ENCODE measurements around the gene KCNMA1. TPM values are rescaled to one million over a fixed set of nuclear protein-coding genes. Genes with fewer than 3 reads are reported as not detected.

KCNMA1 gene
- total RNA-seq, 3 donors from 2014 or later (not counting 1 experiment from before 2014, with no cell fraction given) = 0.40 to 1.8 (median 0.63) TPM

- TF ChIP-seq, protein P1, sequence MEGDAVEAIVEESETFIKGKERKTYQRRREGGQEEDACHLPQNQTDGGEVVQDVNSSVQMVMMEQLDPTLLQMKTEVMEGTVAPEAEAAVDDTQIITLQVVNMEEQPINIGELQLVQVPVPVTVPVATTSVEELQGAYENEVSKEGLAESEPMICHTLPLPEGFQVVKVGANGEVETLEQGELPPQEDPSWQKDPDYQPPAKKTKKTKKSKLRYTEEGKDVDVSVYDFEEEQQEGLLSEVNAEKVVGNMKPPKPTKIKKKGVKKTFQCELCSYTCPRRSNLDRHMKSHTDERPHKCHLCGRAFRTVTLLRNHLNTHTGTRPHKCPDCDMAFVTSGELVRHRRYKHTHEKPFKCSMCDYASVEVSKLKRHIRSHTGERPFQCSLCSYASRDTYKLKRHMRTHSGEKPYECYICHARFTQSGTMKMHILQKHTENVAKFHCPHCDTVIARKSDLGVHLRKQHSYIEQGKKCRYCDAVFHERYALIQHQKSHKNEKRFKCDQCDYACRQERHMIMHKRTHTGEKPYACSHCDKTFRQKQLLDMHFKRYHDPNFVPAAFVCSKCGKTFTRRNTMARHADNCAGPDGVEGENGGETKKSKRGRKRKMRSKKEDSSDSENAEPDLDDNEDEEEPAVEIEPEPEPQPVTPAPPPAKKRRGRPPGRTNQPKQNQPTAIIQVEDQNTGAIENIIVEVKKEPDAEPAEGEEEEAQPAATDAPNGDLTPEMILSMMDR (IDR thresholded peaks at IDR 0.05) = no peak
- Histone ChIP-seq H3K4me1 (ENCODE audit: control insufficient read depth, insufficient read depth, low read length) (no peaks in the 10 kb centered on the region), H3K9me3 (ENCODE audit: control insufficient read depth, insufficient read depth, low read length) (no peaks in the 10 kb centered on the region), H3K36me3 (ENCODE audit: control insufficient read depth, insufficient read depth, low read length) (no peaks in the 10 kb centered on the region), H3K4me3 (ENCODE audit: low read length) (no peak overlapping the region), H3K27me3 (ENCODE audit: control insufficient read depth, insufficient read depth, low read length) (no peaks in the 10 kb centered on the region), H3K27ac (ENCODE audit: low read length) (no peak overlapping the region)
- Mint-ChIP-seq H3K4me1 (no peaks in the 10 kb centered on the region), H3K27ac (no peak overlapping the region), H3K9me3 (no peaks in the 10 kb centered on the region), H3K36me3 (no peaks in the 10 kb centered on the region), H3K27me3 (ENCODE audit: low read depth in 2 of 2) (peaks cover 0 to 1% of the 10 kb centered on the region in 2 donors), H3K4me3 (no peak overlapping the region)
- DNase-seq (no peak), ATAC-seq (no peak)
- WGBS (ENCODE audit: insufficient coverage) = 81% methylated on average over 9 of the region's 9 CpGs
- intact Hi-C loops (cut with micrococcal nuclease) = no loop called here
These were observed 528.1 kb downstream of the KCNMA1 start for GRCh38 chr10:77109351-77109994.

DNA sequence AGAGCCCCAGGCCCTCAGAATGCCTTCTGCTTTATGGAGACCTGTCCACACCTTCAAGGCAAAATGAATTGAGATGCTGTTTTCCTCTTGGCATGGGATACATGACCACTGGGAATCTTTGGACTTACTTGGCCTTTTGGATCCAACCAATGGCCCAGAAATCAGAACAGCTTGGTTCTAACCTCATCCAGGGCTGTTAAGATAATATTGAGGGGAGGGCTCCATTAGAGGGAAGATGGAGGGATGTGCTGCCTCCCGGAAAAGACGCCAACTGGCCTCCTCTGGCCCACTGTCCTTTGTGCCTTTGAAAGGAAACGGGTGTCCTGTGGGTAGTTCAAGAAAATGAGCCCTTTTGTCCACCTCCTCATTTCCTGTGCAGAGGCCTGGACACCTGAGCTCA lies 530.9 kb downstream of the KCNMA1 start:
- DNase-seq = no peak
- intact Hi-C loops (cut with micrococcal nuclease) = no loop called here
- ATAC-seq = no peak
- Histone ChIP-seq H3K36me3 (ENCODE audit: control insufficient read depth, insufficient read depth, low read length) (no peaks in the 10 kb centered on the region), H3K27me3 (ENCODE audit: control insufficient read depth, insufficient read depth, low read length) (no peaks in the 10 kb centered on the region), H3K27ac (ENCODE audit: low read length) (no peak overlapping the region), H3K9me3 (ENCODE audit: control insufficient read depth, insufficient read depth, low read length) (no peaks in the 10 kb centered on the region), H3K4me1 (ENCODE audit: control insufficient read depth, insufficient read depth, low read length) (no peaks in the 10 kb centered on the region), H3K4me3 (ENCODE audit: low read length) (no peak overlapping the region)
- H3K9me3 Mint-ChIP-seq = no peaks in the 10 kb centered on the region
- no peaks in the 10 kb centered on the region for H3K4me1 Mint-ChIP-seq
- no peaks in the 10 kb centered on the region for H3K36me3 Mint-ChIP-seq
- TF ChIP-seq, protein P1 (IDR thresholded peaks at IDR 0.05) = no peak
- no peak overlapping the region for H3K4me3 Mint-ChIP-seq
- H3K27ac Mint-ChIP-seq = no peak overlapping the region
- WGBS (ENCODE audit: insufficient coverage) = 85% methylated on average over 3 of the region's 3 CpGs
- peaks cover 5 to 17% of the 10 kb centered on the region in 2 donors for H3K27me3 Mint-ChIP-seq (ENCODE audit: low read depth in 2 of 2)

DNA sequence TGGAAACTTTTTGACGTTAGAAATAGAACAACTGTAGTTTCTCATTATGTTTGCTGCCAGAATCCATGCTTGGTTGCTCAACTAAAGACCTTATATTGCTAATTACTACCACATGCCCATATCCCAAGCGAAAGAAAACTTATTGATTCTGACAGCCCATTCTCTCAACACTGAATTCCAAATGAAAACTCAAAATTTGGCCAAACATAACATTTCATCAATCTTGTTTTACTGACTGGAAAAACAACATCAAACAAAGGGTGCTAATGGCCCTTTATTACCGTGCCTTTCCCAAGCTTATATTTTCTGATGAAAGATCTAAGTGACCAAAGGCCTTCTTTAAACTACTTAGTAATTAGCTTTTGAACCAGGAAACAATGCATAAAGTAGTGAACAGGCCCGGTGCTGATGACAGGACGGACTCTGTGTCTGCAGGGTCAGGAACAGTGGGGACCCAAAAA lies 531.8 kb downstream of the KCNMA1 start:
- DNase-seq (no peak), ATAC-seq (no peak)
- H3K4me1 ChIP-seq (ENCODE audit: control insufficient read depth, insufficient read depth, low read length) = no peaks in the 10 kb centered on the region
- no peaks in the 10 kb centered on the region for H3K36me3 Mint-ChIP-seq
- no peaks in the 10 kb centered on the region for H3K9me3 ChIP-seq (ENCODE audit: control insufficient read depth, insufficient read depth, low read length)
- no peak overlapping the region for H3K27ac ChIP-seq (ENCODE audit: low read length)
- 88% methylated on average over 5 of the region's 5 CpGs for WGBS (ENCODE audit: insufficient coverage)
- H3K36me3 ChIP-seq (ENCODE audit: control insufficient read depth, insufficient read depth, low read length) = no peaks in the 10 kb centered on the region
- H3K27ac Mint-ChIP-seq = no peak overlapping the region
- TF ChIP-seq, protein P1 (IDR thresholded peaks at IDR 0.05) = no peak
- no peaks in the 10 kb centered on the region for H3K4me1 Mint-ChIP-seq
- intact Hi-C loops (cut with micrococcal nuclease) = no loop called here
- no peaks in the 10 kb centered on the region for H3K9me3 Mint-ChIP-seq
- H3K4me3 Mint-ChIP-seq = no peak overlapping the region
- H3K27me3 Mint-ChIP-seq (ENCODE audit: low read depth in 2 of 2) = peaks cover 5 to 22% of the 10 kb centered on the region in 2 donors
- H3K27me3 ChIP-seq (ENCODE audit: control insufficient read depth, insufficient read depth, low read length) = no peaks in the 10 kb centered on the region
- H3K4me3 ChIP-seq (ENCODE audit: low read length) = no peak overlapping the region
